OCI-LY7 (cell line): ENCODE results near the gene TMEM269. TPM values are rescaled to one million over a fixed set of nuclear protein-coding genes. Genes with fewer than 3 reads are reported as not detected.

Experiments used
- BruUV-seq: library from RNA; stranded (reverse); fragments of 400-500 nt; replicated peaks from 2 replicates; lab custom pipeline; 2021; lab: Mats Ljungman, UMichigan
- CTCF ChIA-PET: fragments of 300-600 bp; sonication (Branson Sonifier 250); formaldehyde crosslinking; loops from one replicate; lab custom pipeline; 2022; ENCODE audit warnings: antibody characterized with exemption; ENCODE audit not compliant: unreplicated experiment; lab: Charles Lee
- POLR2A ChIA-PET: fragments of 300-600 bp; sonication (Branson Sonifier 250); formaldehyde crosslinking; loops from one replicate; lab custom pipeline; 2022; ENCODE audit warnings: antibody characterized with exemption; lab: Charles Lee
- DNase-seq: peaks from one replicate; pipeline ENCODE4 v3.0.0-alpha.2; 2015; ENCODE audit warnings: low spot score
- H2AFZ ChIP-seq: fragments of 200-600 bp; sonication (generic), shearing (Covaris generic); 2 replicates; pipeline ENCODE4 v1.6.1; 2014; ENCODE audit warnings: mild to moderate bottlenecking, antibody characterized with exemption, low read length, moderate library complexity
- H3K27ac ChIP-seq: fragments of 200-600 bp; sonication (generic); 2 replicates; pipeline ENCODE4 v1.5.1; 2014; ENCODE audit warnings: mixed run types, low read depth, mild to moderate bottlenecking, moderate library complexity, low read length, inconsistent platforms; ENCODE audit not compliant: poor library complexity, severe bottlenecking
- H3K36me3 ChIP-seq: fragments of 200-600 bp; sonication (generic); 2 replicates; pipeline ENCODE4 v1.6.1; 2014; ENCODE audit warnings: mild to moderate bottlenecking, antibody characterized with exemption, low read length, moderate library complexity, mixed read lengths; ENCODE audit not compliant: insufficient read depth
- H3K4me1 ChIP-seq: fragments of 200-600 bp; sonication (generic); 2 replicates; pipeline ENCODE4 v1.5.1; 2014; ENCODE audit warnings: mild to moderate bottlenecking, low read length; ENCODE audit not compliant: insufficient read depth, poor library complexity, severe bottlenecking
- H3K4me2 ChIP-seq: fragments of 200-600 bp; sonication (generic); 2 replicates; pipeline ENCODE4 v1.6.1; 2014; ENCODE audit warnings: mild to moderate bottlenecking, low read length
- H3K4me3 ChIP-seq: fragments of 200-600 bp; sonication (generic); 2 replicates; pipeline ENCODE4 v1.5.1; 2014; ENCODE audit warnings: mild to moderate bottlenecking, low read depth, low read length; ENCODE audit not compliant: poor library complexity, severe bottlenecking
- H3K79me2 ChIP-seq: fragments of 200-600 bp; sonication (generic); 2 replicates; pipeline ENCODE4 v1.6.1; 2016; ENCODE audit warnings: low read depth, mild to moderate bottlenecking, low read length, moderate library complexity, mixed read lengths; ENCODE audit not compliant: insufficient read depth
- H3K9me2 ChIP-seq: fragments of 200-600 bp; sonication (generic); 2 replicates; pipeline ENCODE4 v1.6.1; 2016; ENCODE audit warnings: mild to moderate bottlenecking, low read length, mixed read lengths; ENCODE audit not compliant: insufficient read depth
- H3K9me3 ChIP-seq: fragments of 200-600 bp; sonication (generic); 2 replicates; pipeline ENCODE4 v1.6.1; 2014; ENCODE audit warnings: mild to moderate bottlenecking, mixed run types, low read length, mixed read lengths
- H4K20me1 ChIP-seq: fragments of 200-600 bp; sonication (generic); 2 replicates; pipeline ENCODE4 v1.6.1; 2014; ENCODE audit warnings: mild to moderate bottlenecking, antibody characterized with exemption, low read length, moderate library complexity, mixed read lengths; ENCODE audit not compliant: insufficient read depth
- CTCF ChIP-seq: fragments of 200-600 bp; sonication (generic); conservative IDR thresholded peaks from 2 replicates; pipeline ENCODE4 v1.5.1; 2014; ENCODE audit warnings: mild to moderate bottlenecking, antibody characterized with exemption, low read length, moderate library complexity, mixed read lengths
- EZH2phosphoT487 ChIP-seq: fragments of 200-600 bp; sonication (generic); IDR thresholded peaks from 2 replicates; pipeline ENCODE4 v1.6.1; 2018; ENCODE audit warnings: low read depth, borderline replicate concordance, mild to moderate bottlenecking, mixed run types, antibody characterized with exemption, low read length, moderate library complexity, mixed read lengths
- intact Hi-C: fragments of 100-400 bp; cut with micrococcal nuclease; formaldehyde crosslinking; loops from one replicate; pipeline ENCODE4 v1.10.0; 2022; ENCODE audit not compliant: unreplicated experiment
- total RNA-seq, 2 experiments: library from RNA; depleted of rRNA in 1 of 2; stranded (reverse); fragments of >200 nt in 1 of 2; shearing (Covaris generic) in 1 of 2; gene quantifications; 2 replicates each; pipeline ENCODE4 v1.2.3, GENCODE V29; 2014 to 2022

The TMEM269 gene
- total RNA-seq, 2 experiments from 2014 or later: 0.16 to 0.46 TPM

- no TSS peak for BruUV-seq
- Histone ChIP-seq H3K36me3 (no peaks in the 10 kb centered on the region), H3K9me2 (no peaks in the 10 kb centered on the region), H3K9me3 (no peaks in the 10 kb centered on the region), H3K4me2 (peak overlapping the region; percentile 66), H3K79me2 (no peaks in the 10 kb centered on the region; the same call in 1 of the 2 replicates), H3K4me1 (peaks cover 21% of the 10 kb centered on the region), H2AFZ (peak overlapping the region; percentile 72; the same call in 1 of the 2 replicates), H3K27ac (no peak overlapping the region), H3K4me3 (peak overlapping the region; percentile 84), H4K20me1 (no peaks in the 10 kb centered on the region)
- TF ChIP-seq EZH2phosphoT487 (no peak), CTCF (no peak)
- ChIA-PET POLR2A (interaction anchor here (0.5 to 2.6 kb wide), 11 partner anchors 10 to 256 kb away, joined by 3 to 18 read pairs (median 3); partner anchors contain the start of genes C1orf50, P3H1 and ZNF691), CTCF (interaction anchor here (1.2 kb wide), 1 partner anchor 29 kb away, joined by 3 read pairs; the partner anchor contains the start of gene ZNF691)
- no peak for DNase-seq
- intact Hi-C loops: loop anchor here (2.0 kb wide), 1 partner anchor 29 kb away; the partner anchor contains the start of gene ZNF691
Observed at GRCh38 chr1:42817440-42817767, 32.6 kb downstream of the TMEM269 start.

GRCh38 chr1:42817976-42818375, 33.2 kb downstream of the TMEM269 start:
- CTCF ChIA-PET: no interaction called here
- Histone ChIP-seq H3K9me3 (no peaks in the 10 kb centered on the region), H3K27ac (no peak overlapping the region), H3K4me2 (peak overlapping the region; percentile 66), H3K4me1 (peaks cover 25% of the 10 kb centered on the region), H4K20me1 (no peaks in the 10 kb centered on the region), H2AFZ (peak overlapping the region; percentile 72; the same call in 1 of the 2 replicates), H3K9me2 (no peaks in the 10 kb centered on the region), H3K36me3 (no peaks in the 10 kb centered on the region), H3K79me2 (no peaks in the 10 kb centered on the region; the same call in 1 of the 2 replicates), H3K4me3 (peak overlapping the region; percentile 84)
- POLR2A ChIA-PET: interaction anchor here (0.6 to 2.6 kb wide), 10 partner anchors 11 to 256 kb away, joined by 3 to 18 read pairs (median 3); partner anchors contain the start of genes C1orf50, P3H1 and ZNF691
- intact Hi-C loops: loop anchor here (2.0 kb wide), 1 partner anchor 29 kb away; the partner anchor contains the start of gene ZNF691
- TF ChIP-seq EZH2phosphoT487 (no peak), CTCF (no peak)
- no peak for DNase-seq
- BruUV-seq: no TSS peak

- Histone ChIP-seq H3K79me2 (no peaks in the 10 kb centered on the region), H2AFZ (no peak overlapping the region), H3K9me2 (no peaks in the 10 kb centered on the region), H3K4me3 (no peak overlapping the region), H4K20me1 (no peaks in the 10 kb centered on the region), H3K27ac (no peak overlapping the region), H3K9me3 (no peaks in the 10 kb centered on the region), H3K4me2 (no peak overlapping the region), H3K36me3 (no peaks in the 10 kb centered on the region), H3K4me1 (peaks cover 20% of the 10 kb centered on the region)
- DNase-seq: no peak
- no TSS peak for BruUV-seq
- ChIA-PET POLR2A (interaction anchor here (0.5 to 3.7 kb wide), 8 partner anchors 10 to 859 kb away, joined by 3 to 22 read pairs (median 4); partner anchors contain the start of gene ZNF691), CTCF (no interaction called here)
- intact Hi-C loops: no loop called here
- no peak for TF ChIP-seq CTCF
- no peak for TF ChIP-seq EZH2phosphoT487
Observed at GRCh38 chr1:42820813-42821212, 36.0 kb downstream of the TMEM269 start.
